IMR-90 (cell line): Measurements from ENCODE around the gene WDR27. TPM values are rescaled to one million over a fixed set of nuclear protein-coding genes. Genes with fewer than 3 reads are reported as not detected.

ENCODE experiments used
- ATAC-seq: fragments of 200-7000 bp; cut with Tn5 transposase; 2 replicates; pipeline ENCODE4 v1.9.1; 2020; ENCODE audit warnings: low read depth, mild to moderate bottlenecking, moderate library complexity
- BruUV-seq: library from RNA; stranded (reverse); fragments of 400-500 nt; replicated peaks from 2 replicates; lab custom pipeline; 2021; lab: Mats Ljungman, UMichigan
- CTCF ChIA-PET: fragments of 300-600 bp; formaldehyde crosslinking; extraction: SDS; loops from one replicate; lab custom pipeline; 2021; ENCODE audit warnings: antibody characterized with exemption; lab: Yijun Ruan, JAX
- POLR2A ChIA-PET: fragments of 300-600 bp; sonication (Branson Sonifier 250); formaldehyde crosslinking; loops from one replicate; lab custom pipeline; 2022; ENCODE audit warnings: antibody characterized with exemption; ENCODE audit not compliant: unreplicated experiment; lab: Charles Lee
- DNase-seq: peaks from one replicate; pipeline ENCODE4 v3.0.0; 2013
- H2AFZ ChIP-seq: replicated peaks from 2 replicates; pipeline ENCODE3; 2013; ENCODE audit warnings: low read length, mild to moderate bottlenecking; ENCODE audit not compliant: poor library complexity
- H2AK5ac ChIP-seq: 2 replicates; pipeline ENCODE4 v1.6.1; 2013; ENCODE audit warnings: low read depth, low read length, inconsistent platforms
- H2AK9ac ChIP-seq: replicated peaks from 2 replicates; pipeline ENCODE3; 2013; ENCODE audit warnings: mild to moderate bottlenecking, low read depth, low read length, moderate library complexity; ENCODE audit not compliant: poor library complexity
- H2BK120ac ChIP-seq: 2 replicates; pipeline ENCODE4 v1.6.1; 2013; ENCODE audit warnings: low read depth, low read length, inconsistent platforms
- H2BK15ac ChIP-seq: 3 replicates; pipeline ENCODE4 v1.6.1; 2013; ENCODE audit warnings: low read depth, low read length, inconsistent platforms
- H2BK20ac ChIP-seq: 2 replicates; pipeline ENCODE4 v1.6.1; 2013; ENCODE audit warnings: low read depth, mild to moderate bottlenecking, inconsistent platforms, low read length, moderate library complexity
- H2BK5ac ChIP-seq: 2 replicates; pipeline ENCODE4 v1.6.1; 2013; ENCODE audit warnings: mild to moderate bottlenecking, low read depth, low read length, inconsistent platforms; ENCODE audit not compliant: poor library complexity, severe bottlenecking
- H3K14ac ChIP-seq: replicated peaks from 2 replicates; pipeline ENCODE4 v1.6.1; 2013; ENCODE audit warnings: low read depth, low read length, inconsistent platforms
- H3K18ac ChIP-seq: 2 replicates; pipeline ENCODE4 v1.6.1; 2013; ENCODE audit warnings: low read depth, low read length, control low read depth
- H3K23ac ChIP-seq: 2 replicates; pipeline ENCODE4 v1.6.1; 2013; ENCODE audit warnings: low read depth, low read length, inconsistent platforms
- H3K27ac ChIP-seq: 2 replicates; pipeline ENCODE4 v1.5.1; 2013; ENCODE audit warnings: mild to moderate bottlenecking, control low read depth, low read length; ENCODE audit not compliant: insufficient read depth
- H3K27me3 ChIP-seq: 2 replicates; pipeline ENCODE4 v1.6.1; 2013; ENCODE audit warnings: low read length; ENCODE audit not compliant: control insufficient read depth, insufficient read depth
- H3K36me3 ChIP-seq: 2 replicates; pipeline ENCODE4 v1.6.1; 2013; ENCODE audit warnings: low read length, mixed read lengths; ENCODE audit not compliant: control insufficient read depth, insufficient read depth
- H3K4ac ChIP-seq: 2 replicates; pipeline ENCODE4 v1.6.1; 2013; ENCODE audit warnings: low read depth, low read length, inconsistent platforms
- H3K4me1 ChIP-seq: 2 replicates; pipeline ENCODE4 v1.6.1; 2013; ENCODE audit warnings: low read length, mixed read lengths; ENCODE audit not compliant: control insufficient read depth, insufficient read depth
- H3K4me2 ChIP-seq: 2 replicates; pipeline ENCODE4 v1.6.1; 2013; ENCODE audit warnings: low read depth, mild to moderate bottlenecking, control low read depth, low read length, moderate library complexity
- H3K4me3 ChIP-seq: 2 replicates; pipeline ENCODE4 v1.5.1; 2013; ENCODE audit warnings: low read depth, mild to moderate bottlenecking, control low read depth, low read length, moderate library complexity; ENCODE audit not compliant: insufficient read depth
- H3K56ac ChIP-seq: 2 replicates; pipeline ENCODE4 v1.6.1; 2013; ENCODE audit warnings: low read length, inconsistent platforms; ENCODE audit not compliant: insufficient read depth; ENCODE audit errors: extremely low read depth
- H3K79me1 ChIP-seq, 2 experiments: 2 replicates each; pipeline ENCODE4 v1.6.1; 2013; ENCODE audit warnings: low read length in 2 of 2, inconsistent platforms in 1 of 2, low read depth in 1 of 2
- H3K9ac ChIP-seq: 2 replicates; pipeline ENCODE4 v1.6.1; 2013; ENCODE audit warnings: low read depth, low read length, control low read depth
- H3K9me1 ChIP-seq: 2 replicates; pipeline ENCODE4 v1.6.1; 2013; ENCODE audit warnings: low read length, inconsistent platforms; ENCODE audit not compliant: insufficient read depth
- H3K9me3 ChIP-seq: 2 replicates; pipeline ENCODE4 v1.6.1; 2013; ENCODE audit warnings: low read length; ENCODE audit not compliant: control insufficient read depth, insufficient read depth
- H4K20me1 ChIP-seq: 2 replicates; pipeline ENCODE4 v1.6.1; 2013; ENCODE audit warnings: low read length, inconsistent platforms; ENCODE audit not compliant: insufficient read depth
- H4K5ac ChIP-seq: 2 replicates; pipeline ENCODE4 v1.6.1; 2013; ENCODE audit warnings: mild to moderate bottlenecking, low read depth, low read length, control low read depth
- H4K8ac ChIP-seq, 2 experiments: 2 replicates each; pipeline ENCODE4 v1.6.1; 2013; ENCODE audit warnings: low read depth in 2 of 2, low read length in 2 of 2, control low read depth in 1 of 2, inconsistent platforms in 1 of 2
- H4K91ac ChIP-seq: 2 replicates; pipeline ENCODE4 v1.6.1; 2013; ENCODE audit warnings: low read depth, low read length, inconsistent platforms; ENCODE audit not compliant: insufficient read depth
- CHD1 ChIP-seq: IDR thresholded peaks from 2 replicates; pipeline ENCODE4 v1.6.1; 2012; ENCODE audit warnings: low read depth, low read length, improper control_type of control experiment
- POLR2A ChIP-seq: IDR thresholded peaks from 2 replicates; pipeline ENCODE4 v1.6.1; 2012; ENCODE audit warnings: mild to moderate bottlenecking, low read depth, low read length
- RFX5 ChIP-seq: IDR thresholded peaks from 2 replicates; pipeline ENCODE4 v1.8.0; 2012; ENCODE audit warnings: low read depth, mild to moderate bottlenecking, low read length, moderate library complexity
- WGBS, 2 experiments: methylation state at CpG; one replicate each; pipeline versions ENCODE4 v1.1.5 to v1.1.7; 2013; ENCODE audit warnings: missing lambda C conversion rate in 2 of 2; ENCODE audit not compliant: insufficient read length in 1 of 2; ENCODE audit errors: extremely low coverage in 2 of 2; 5-methylcytosine and 5-hydroxymethylcytosine counted together
- dilution Hi-C: fragments of 300-500 bp; cut with HindIII; formaldehyde crosslinking; loops from one replicate; pipeline ENCODE4 v1.14.3; 2018; ENCODE audit warnings: low sequenced_read_pairs; ENCODE audit not compliant: unreplicated experiment
- in situ Hi-C: fragments of 300-500 bp; cut with MboI; formaldehyde crosslinking; loops from 3 replicates; pipeline ENCODE4 v1.14.3; 2019; ENCODE audit warnings: low sequenced_read_pairs, inconsistent platforms, mixed read lengths
- intact Hi-C: fragments of 100-400 bp; cut with micrococcal nuclease; formaldehyde crosslinking; loops from 2 replicates; pipeline ENCODE4 v1.10.0; 2022
- polyA plus RNA-seq, 3 experiments: library from polyadenylated mRNA; depleted of rRNA; stranded (reverse); fragments of >200 nt; gene quantifications; 2 replicates each; pipeline ENCODE4 v1.2.3, GENCODE V29; 2012; ENCODE audit warnings: low replicate concordance in 1 of 3
- total RNA-seq: library from RNA; depleted of rRNA; stranded (reverse); fragments of >200 nt; gene quantifications from 2 replicates; pipeline ENCODE4 v1.2.3, GENCODE V29; 2012
- TF ChIP-seq, protein P1 (sequence below): fragments of 150-350 bp; IDR thresholded peaks from 2 replicates; pipeline ENCODE4 v1.6.1; 2017; ENCODE audit warnings: mild to moderate bottlenecking, antibody characterized with exemption, low read length, low read depth

The WDR27 gene
- total and polyA plus RNA-seq, 2 of the 4 experiments (the other 2 are of a cell fraction): 7.0 to 18.5 TPM

DNA sequence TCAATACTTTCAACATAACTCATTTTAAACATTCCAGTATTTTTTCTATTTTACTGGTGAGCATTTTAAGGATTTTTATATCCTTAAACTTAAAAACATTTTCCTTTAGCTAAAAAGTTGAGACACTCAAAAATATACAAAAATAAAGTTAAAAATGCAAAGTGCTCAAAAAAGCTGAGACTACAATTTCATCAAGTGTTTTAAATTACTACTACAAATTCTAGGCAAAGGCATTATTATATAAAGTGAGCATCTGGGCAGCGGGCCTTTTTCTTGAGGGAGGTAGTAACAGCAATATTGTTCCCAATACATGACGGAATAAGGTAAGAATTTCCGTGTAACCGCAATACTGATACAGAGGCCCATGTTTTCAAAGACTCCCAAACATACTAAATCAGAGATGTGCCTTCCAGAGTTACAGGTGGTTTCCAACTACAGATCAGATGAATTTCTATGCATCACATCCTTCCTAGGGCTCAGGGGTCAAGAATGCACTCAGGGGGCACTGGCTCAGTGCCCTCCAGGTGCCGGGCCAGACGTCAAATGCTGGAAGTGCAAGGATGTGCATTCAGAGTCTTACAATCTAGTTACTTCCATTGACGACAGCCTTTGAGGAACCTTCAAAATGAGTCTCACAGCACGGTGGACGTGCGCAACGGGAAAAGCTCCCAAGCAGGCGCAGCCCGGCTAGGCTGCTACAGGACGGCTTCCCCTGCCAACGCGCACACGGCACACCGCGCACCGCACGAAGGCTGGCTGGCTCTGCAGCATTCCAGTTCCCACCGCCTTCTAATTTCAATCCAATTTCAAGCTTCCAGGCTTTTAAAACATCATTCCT, 20.8 kb upstream of the WDR27 start:
- BruUV-seq: TSS peak; percentile 54
- ChIA-PET CTCF (no interaction called here), POLR2A (no interaction called here)
- dilution Hi-C loops (no loop called here), in situ Hi-C loops (no loop called here), intact Hi-C loops (loop anchor here (1.0 to 5.0 kb wide), 6 partner anchors 18 to 810 kb away; partner anchors contain the start of genes DYNLT2, ERMARD and FAM120B)
- no peak overlapping the region for H2AK9ac ChIP-seq
- H3K9me3 ChIP-seq: no peaks in the 10 kb centered on the region
- DNase-seq: peak; percentile 88
- H3K9ac ChIP-seq: peak overlapping the region; percentile 59
- peak overlapping the region; percentile 63 for H3K18ac ChIP-seq
- H4K5ac ChIP-seq: no peak overlapping the region; the same call in 1 of the 2 replicates
- H3K4me1 ChIP-seq: peaks cover 4% of the 10 kb centered on the region; the same call in 1 of the 2 replicates
- peak overlapping the region; percentile 97 for H3K4me2 ChIP-seq
- peak overlapping the region; percentile 83 for H3K23ac ChIP-seq
- H2BK5ac ChIP-seq: peak overlapping the region; percentile 74
- H4K20me1 ChIP-seq: peaks cover 13% of the 10 kb centered on the region
- no peak overlapping the region for H2BK15ac ChIP-seq
- H4K91ac ChIP-seq: peak overlapping the region; percentile 44
- H2AFZ ChIP-seq: peak overlapping the region; percentile 80
- H3K9me1 ChIP-seq: peaks cover 2% of the 10 kb centered on the region; the same call in 1 of the 2 replicates
- peaks cover 14 to 31% of the 10 kb centered on the region in 2 experiments for H3K79me1 ChIP-seq
- H3K4ac ChIP-seq: peak overlapping the region; percentile 7
- TF ChIP-seq, protein P1, sequence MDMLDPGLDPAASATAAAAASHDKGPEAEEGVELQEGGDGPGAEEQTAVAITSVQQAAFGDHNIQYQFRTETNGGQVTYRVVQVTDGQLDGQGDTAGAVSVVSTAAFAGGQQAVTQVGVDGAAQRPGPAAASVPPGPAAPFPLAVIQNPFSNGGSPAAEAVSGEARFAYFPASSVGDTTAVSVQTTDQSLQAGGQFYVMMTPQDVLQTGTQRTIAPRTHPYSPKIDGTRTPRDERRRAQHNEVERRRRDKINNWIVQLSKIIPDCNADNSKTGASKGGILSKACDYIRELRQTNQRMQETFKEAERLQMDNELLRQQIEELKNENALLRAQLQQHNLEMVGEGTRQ: no peak
- TF ChIP-seq CHD1: 0 out of 2 replicates have a peak, but pooled peaks have one; percentile 94
- TF ChIP-seq POLR2A: peak; percentile 51; the same call in 1 of the 2 replicates
- no peak for TF ChIP-seq RFX5
- H2BK20ac ChIP-seq: no peak overlapping the region
- WGBS, 2 experiments: 3% methylated on average over 13 of the region's 22 CpGs; no CpG with 5 or more reads in 1 of the 2 experiments
- no peak overlapping the region for H2AK5ac ChIP-seq
- H2BK120ac ChIP-seq: peak overlapping the region; percentile 16; the same call in 1 of the 2 replicates
- peak overlapping the region; percentile 44 for H3K27ac ChIP-seq
- no peaks in the 10 kb centered on the region for H3K27me3 ChIP-seq
- H3K56ac ChIP-seq: peak overlapping the region; percentile 76; the same call in 1 of the 2 replicates
- peak overlapping the region; percentile 65 for H3K14ac ChIP-seq
- peak overlapping the region in 1 of 2 experiments; percentile 6; a peak in 1 of 4 replicates for H4K8ac ChIP-seq
- H3K36me3 ChIP-seq: peaks cover 3% of the 10 kb centered on the region
- ATAC-seq: 0 out of 2 replicates have a peak, but pooled peaks have one; percentile 8
- peak overlapping the region; percentile 93 for H3K4me3 ChIP-seq
